GM18505 (cell line): Measurements from ENCODE around the gene INPP1.

Source experiments
- ATAC-seq: cut with Tn5 transposase; IDR thresholded peaks from one replicate; pipeline ENCODE4 v1.9.1; 2021; ENCODE audit not compliant: unreplicated experiment
- POLR2A ChIP-seq: IDR thresholded peaks from 4 replicates; pipeline ENCODE4 v1.6.1; 2011; ENCODE audit warnings: borderline replicate concordance; ENCODE audit not compliant: insufficient read depth, insufficient read length; ENCODE audit errors: extremely low read depth

Gene INPP1

DNA sequence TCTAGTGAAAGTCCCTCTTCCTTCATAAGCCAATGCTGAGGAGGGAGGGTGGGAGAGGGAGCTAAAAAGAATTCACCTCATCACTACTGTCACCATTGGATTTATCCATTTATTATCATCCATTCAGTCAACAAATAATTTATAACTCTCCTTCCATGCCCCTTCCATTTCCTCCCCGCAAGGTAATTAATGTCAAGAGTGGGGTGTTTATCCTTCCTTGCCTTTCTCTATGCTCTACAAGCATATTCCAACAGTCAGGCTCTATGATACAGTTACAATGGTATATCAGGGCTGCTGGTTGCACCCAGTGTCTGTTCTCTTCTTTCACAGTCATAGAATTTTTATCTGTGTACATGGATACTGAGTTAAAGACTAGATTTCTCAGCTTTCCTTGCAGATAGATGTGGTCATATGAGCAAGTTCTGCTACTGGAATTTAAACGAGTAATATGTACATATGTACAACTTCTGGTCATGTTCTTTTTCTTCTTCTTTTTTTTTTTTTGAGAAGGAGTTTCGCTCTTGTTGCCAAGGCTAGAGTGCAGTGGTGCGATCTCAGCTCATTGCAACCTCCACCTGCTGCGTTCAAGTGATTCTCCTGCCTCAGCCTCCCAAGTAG lies 59.7 kb downstream of the INPP1 start:
- no peak for ATAC-seq

GRCh38 chr2:190404487-190404886 lies 61.1 kb downstream of the INPP1 start:
- no peak for TF ChIP-seq POLR2A
- no peak for ATAC-seq

More for the DNA sequence above, 59.7 kb downstream of the INPP1 start:
- TF ChIP-seq POLR2A, result no peak

- ATAC-seq, result no peak
- no peak for TF ChIP-seq POLR2A
These were observed 61.7 kb downstream of the INPP1 start for GRCh38 chr2:190405070-190405469.

- no peak for TF ChIP-seq POLR2A
- no peak for ATAC-seq
These were observed 62.6 kb downstream of the INPP1 start for GRCh38 chr2:190405995-190406394.

- no peak for TF ChIP-seq POLR2A
- no peak for ATAC-seq
These were observed 63.4 kb downstream of the INPP1 start for GRCh38 chr2:190406805-190407204.

DNA sequence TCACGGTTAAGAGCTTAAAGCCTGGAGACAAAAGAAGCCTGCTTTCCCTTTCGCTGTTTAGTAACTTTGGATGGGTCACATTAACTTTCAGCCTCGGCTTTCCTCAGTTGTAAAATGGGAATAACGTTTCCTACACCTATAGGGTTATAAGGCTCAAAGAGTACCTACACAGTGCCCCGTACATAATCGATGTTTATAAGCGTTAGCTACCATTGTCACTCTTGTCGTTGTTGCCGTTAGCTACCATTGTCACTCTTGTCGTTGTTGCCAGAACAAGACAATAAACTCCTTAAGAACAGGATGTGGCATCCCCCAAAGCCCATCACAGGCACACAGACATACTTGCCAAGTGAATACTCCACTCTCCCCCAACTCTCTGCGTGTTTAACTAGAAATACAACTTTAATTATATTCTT lies 63.9 kb downstream of the INPP1 start:
- ATAC-seq, result no peak
- no peak for TF ChIP-seq POLR2A

DNA sequence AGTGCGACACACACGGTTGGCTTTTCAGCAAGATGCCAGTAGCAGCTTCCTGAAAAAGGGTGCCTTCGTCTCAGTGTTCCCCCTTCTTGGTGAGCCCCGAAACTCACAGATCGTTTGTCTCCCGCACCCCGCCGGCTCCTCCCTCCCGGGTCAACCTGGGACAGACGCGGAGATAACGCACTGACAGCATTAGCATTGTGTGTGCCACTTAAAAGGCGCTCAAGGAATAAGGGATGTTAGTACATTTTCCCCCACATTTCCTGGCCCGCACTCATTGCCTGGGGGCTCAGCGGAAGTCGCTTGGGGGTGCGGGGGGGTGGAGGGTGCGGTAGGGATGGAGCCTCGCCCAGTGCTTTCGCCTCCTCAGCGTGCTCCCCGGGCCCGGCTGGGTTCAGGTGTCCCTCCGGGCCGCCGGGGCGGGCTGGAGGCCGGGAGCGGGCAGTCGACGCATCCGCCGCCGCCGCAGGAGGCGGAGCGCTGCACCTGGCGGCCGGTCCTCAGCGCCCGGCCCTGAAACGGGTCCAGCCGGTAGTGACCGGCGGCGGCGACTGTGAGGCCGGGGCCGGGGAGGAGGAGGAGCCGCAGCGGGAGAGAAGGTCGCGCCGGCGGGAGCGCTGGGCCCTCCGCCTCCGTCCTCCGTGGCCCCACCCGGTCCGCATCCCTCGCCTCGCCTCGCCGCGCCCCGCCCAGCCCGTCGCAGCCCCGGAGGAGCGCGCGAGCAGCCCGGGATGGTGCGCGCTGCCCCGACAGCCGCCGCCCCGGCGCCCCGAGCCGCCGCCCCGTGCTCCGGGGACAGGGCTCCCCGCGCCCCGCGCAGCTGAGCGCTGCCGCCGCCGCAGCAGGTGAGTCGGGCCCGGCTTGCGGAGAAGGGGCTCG lies 64.5 kb downstream of the INPP1 start, which contains the start of gene MFSD6:
Gene MFSD6, plus strand, starts transcription at position 694 of the 876 bp plus-strand sequence. CDS start 27,675 bp downstream, outside the sequence.
- peak; percentile 57 for TF ChIP-seq POLR2A
- ATAC-seq, result peak; percentile 52

GRCh38 chr2:190408538-190409271 lies 65.3 kb downstream of the INPP1 start:
- peak; percentile 59 for ATAC-seq
- TF ChIP-seq POLR2A, result peak; percentile 66

DNA sequence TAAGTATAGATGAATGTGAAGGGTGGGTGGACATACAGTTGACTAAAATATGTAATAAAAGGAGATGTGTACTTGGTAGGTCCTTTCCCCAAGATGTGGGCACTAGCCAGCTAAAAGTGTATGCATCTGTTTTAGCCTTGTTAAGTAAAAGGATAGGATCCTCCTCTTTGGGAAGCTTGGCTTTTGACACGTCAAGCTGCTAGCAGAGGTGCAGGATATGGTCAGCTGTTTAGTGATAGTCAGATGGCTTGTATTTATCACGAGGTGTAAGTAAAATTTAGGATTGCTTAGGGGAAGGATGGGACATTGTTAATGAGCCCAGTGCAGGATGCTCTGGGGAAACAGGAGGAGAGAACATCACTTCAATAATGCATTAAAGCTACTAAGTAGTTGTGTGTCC lies 66.2 kb downstream of the INPP1 start:
- ATAC-seq, result no peak

DNA sequence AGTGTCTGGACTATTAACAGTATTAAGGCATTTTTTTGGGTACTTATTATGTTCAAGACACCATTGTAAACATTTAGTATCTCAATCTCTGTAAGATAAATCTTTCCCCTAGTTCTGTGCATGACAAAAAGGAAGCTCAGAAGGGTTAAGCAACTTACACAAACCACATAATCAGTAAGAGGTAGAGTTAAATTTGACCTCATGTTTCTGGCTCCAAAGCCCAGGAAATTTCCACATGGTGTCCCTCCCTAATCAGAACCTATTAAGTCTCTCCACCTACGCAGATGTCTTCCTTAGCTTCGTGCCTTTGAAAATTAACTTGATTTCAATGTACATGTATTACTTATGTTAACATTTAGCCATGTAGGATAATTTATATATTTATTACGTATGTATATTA lies 66.8 kb downstream of the INPP1 start:
- ATAC-seq, result no peak
- TF ChIP-seq POLR2A, result no peak

More for the DNA sequence above, 66.2 kb downstream of the INPP1 start:
- no peak for TF ChIP-seq POLR2A

- no peak for ATAC-seq
- TF ChIP-seq POLR2A, result no peak
These were observed 69.6 kb downstream of the INPP1 start for GRCh38 chr2:190412966-190413365.

- no peak for TF ChIP-seq POLR2A
- no peak for ATAC-seq
These were observed 70.0 kb downstream of the INPP1 start for GRCh38 chr2:190413421-190413820.

DNA sequence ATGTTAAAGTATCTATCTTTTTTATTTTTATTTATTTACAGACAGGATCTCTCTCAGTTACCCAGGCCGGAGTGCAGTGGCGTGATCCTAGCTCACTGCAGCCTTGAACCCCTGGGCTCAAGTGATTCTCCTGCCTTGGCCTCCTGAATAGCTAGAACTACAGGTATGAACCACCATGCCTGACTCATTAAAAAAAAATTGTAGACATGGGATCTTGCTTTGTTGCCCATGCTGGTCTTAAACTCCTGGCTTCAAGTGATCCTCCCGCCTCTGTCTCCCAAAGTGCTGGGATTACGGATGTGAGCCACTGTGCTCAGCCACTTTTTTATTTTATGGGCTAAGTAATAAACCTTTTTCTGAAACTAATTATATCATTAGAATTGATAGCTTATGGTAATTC lies 71.9 kb downstream of the INPP1 start:
- no peak for ATAC-seq
- TF ChIP-seq POLR2A, result no peak

- TF ChIP-seq POLR2A, result no peak
- no peak for ATAC-seq
These were observed 72.7 kb downstream of the INPP1 start for GRCh38 chr2:190415794-190416775.
